Kidney epithelial cell (primary cell): Measurements from ENCODE around the gene MYD88. TPM values are rescaled to one million over a fixed set of nuclear protein-coding genes. Genes with fewer than 3 reads are reported as not detected.

ENCODE experiments used
- DNase-seq: peaks from one replicate; pipeline ENCODE4 v3.0.0-alpha.2; 2010; ENCODE audit warnings: low read depth
- H3K27me3 ChIP-seq: 2 replicates; pipeline ENCODE4 v1.6.0; 2011; ENCODE audit warnings: low read length; ENCODE audit not compliant: control insufficient read depth, insufficient read depth
- H3K36me3 ChIP-seq: 2 replicates; pipeline ENCODE4 v1.5.1; 2011; ENCODE audit warnings: low read length; ENCODE audit not compliant: control insufficient read depth, insufficient read depth
- H3K4me3 ChIP-seq: 2 replicates; pipeline ENCODE4 v1.5.1; 2011; ENCODE audit warnings: low read depth, mild to moderate bottlenecking, control low read depth, low read length
- total RNA-seq: library from RNA; depleted of rRNA; stranded (reverse); fragments of >200 nt; gene quantifications from 2 replicates; pipeline ENCODE4 v1.2.3, GENCODE V29; 2015
- TF ChIP-seq, protein P1 (sequence below): IDR thresholded peaks from 2 replicates; pipeline ENCODE4 v1.5.1; 2011; ENCODE audit warnings: mild to moderate bottlenecking, moderate library complexity, low read length, control low read depth, inconsistent platforms; ENCODE audit not compliant: insufficient read depth, poor library complexity, severe bottlenecking

Gene MYD88
- total RNA-seq, 1 donor from 2014 or later: 36.5 TPM

DNA sequence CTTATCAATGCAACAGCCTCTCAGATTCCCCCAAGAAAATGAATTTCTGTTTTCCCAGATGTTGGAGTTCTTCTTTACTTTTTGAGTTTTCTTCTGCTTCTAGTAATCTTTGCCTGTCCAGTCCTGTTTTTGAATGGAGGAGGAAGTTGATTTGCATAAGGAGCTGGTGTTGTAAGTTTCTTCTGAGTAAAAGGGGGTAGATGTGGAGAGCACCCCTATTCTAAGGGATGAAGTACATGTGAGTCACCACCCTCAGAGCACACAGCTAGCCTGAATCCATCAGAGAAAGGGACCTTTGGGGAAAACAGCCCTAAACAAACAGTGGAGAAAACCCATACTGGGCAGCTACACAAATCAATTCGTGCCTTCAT lies 36.0 kb upstream of the MYD88 start:
- H3K36me3 ChIP-seq: no peaks in the 10 kb centered on the region
- no peak for DNase-seq
- TF ChIP-seq, protein P1, sequence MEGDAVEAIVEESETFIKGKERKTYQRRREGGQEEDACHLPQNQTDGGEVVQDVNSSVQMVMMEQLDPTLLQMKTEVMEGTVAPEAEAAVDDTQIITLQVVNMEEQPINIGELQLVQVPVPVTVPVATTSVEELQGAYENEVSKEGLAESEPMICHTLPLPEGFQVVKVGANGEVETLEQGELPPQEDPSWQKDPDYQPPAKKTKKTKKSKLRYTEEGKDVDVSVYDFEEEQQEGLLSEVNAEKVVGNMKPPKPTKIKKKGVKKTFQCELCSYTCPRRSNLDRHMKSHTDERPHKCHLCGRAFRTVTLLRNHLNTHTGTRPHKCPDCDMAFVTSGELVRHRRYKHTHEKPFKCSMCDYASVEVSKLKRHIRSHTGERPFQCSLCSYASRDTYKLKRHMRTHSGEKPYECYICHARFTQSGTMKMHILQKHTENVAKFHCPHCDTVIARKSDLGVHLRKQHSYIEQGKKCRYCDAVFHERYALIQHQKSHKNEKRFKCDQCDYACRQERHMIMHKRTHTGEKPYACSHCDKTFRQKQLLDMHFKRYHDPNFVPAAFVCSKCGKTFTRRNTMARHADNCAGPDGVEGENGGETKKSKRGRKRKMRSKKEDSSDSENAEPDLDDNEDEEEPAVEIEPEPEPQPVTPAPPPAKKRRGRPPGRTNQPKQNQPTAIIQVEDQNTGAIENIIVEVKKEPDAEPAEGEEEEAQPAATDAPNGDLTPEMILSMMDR: no peak
- no peak overlapping the region for H3K4me3 ChIP-seq
- H3K27me3 ChIP-seq: peaks cover 4% of the 10 kb centered on the region

- DNase-seq: no peak
- Histone ChIP-seq H3K27me3 (no peaks in the 10 kb centered on the region), H3K4me3 (no peak overlapping the region), H3K36me3 (no peaks in the 10 kb centered on the region)
- TF ChIP-seq, protein P1: no peak
Observed at GRCh38 chr3:38105525-38105924, 32.9 kb upstream of the MYD88 start.

GRCh38 chr3:38107911-38108648 lies 30.4 kb upstream of the MYD88 start:
- Histone ChIP-seq H3K27me3 (peaks cover 2% of the 10 kb centered on the region), H3K4me3 (no peak overlapping the region), H3K36me3 (no peaks in the 10 kb centered on the region)
- TF ChIP-seq, protein P1: no peak
- no peak for DNase-seq

- TF ChIP-seq, protein P1: no peak
- Histone ChIP-seq H3K36me3 (no peaks in the 10 kb centered on the region), H3K4me3 (no peak overlapping the region), H3K27me3 (peaks cover 2% of the 10 kb centered on the region)
- no peak for DNase-seq
Observed at GRCh38 chr3:38108649-38109579, 29.5 kb upstream of the MYD88 start.

GRCh38 chr3:38109580-38110313 lies 28.7 kb upstream of the MYD88 start:
- DNase-seq: no peak
- H3K4me3 ChIP-seq: no peak overlapping the region
- peaks cover 2% of the 10 kb centered on the region for H3K27me3 ChIP-seq
- no peaks in the 10 kb centered on the region for H3K36me3 ChIP-seq
- TF ChIP-seq, protein P1: no peak
